Activated B cell treated with CpG ODN at 0.5 μM for 24 hours (primary cell): ENCODE results near the gene ADGRG1. TPM values are rescaled to one million over a fixed set of nuclear protein-coding genes. Genes with fewer than 3 reads are reported as not detected.
A peak's percentile ranks its signal among the peaks of the same experiment; 100 is the strongest.

Experiments used
- ATAC-seq: fragments of 200-7000 bp; cut with Tn5 transposase; one replicate; pipeline ENCODE4 v1.10.0; 2021; ENCODE audit warnings: low read depth, mild to moderate bottlenecking, moderate library complexity
- CTCF ChIA-PET: fragments of 350-600 bp; sonication (Branson Sonifier 250); formaldehyde crosslinking; loops from one replicate; lab custom pipeline; 2021; ENCODE audit warnings: antibody characterized with exemption; lab: Charles Lee
- POLR2A ChIA-PET: fragments of 350-600 bp; sonication (Branson Sonifier 250); formaldehyde crosslinking; loops from one replicate; lab custom pipeline; 2021; ENCODE audit warnings: antibody characterized with exemption; lab: Charles Lee
- DNase-seq: peaks from one replicate; pipeline ENCODE4 v3.0.0; 2022
- H3K27ac Mint-ChIP-seq: one replicate; pipeline ENCODE4 v1.8.0; 2020; ENCODE audit warnings: mixed read lengths
- H3K27me3 Mint-ChIP-seq: one replicate; pipeline ENCODE4 v1.8.0; 2021; ENCODE audit warnings: mixed read lengths
- H3K36me3 Mint-ChIP-seq: one replicate; pipeline ENCODE4 v1.8.0; 2021; ENCODE audit warnings: low read depth, mixed read lengths
- H3K4me1 Mint-ChIP-seq: one replicate; pipeline ENCODE4 v1.8.0; 2021; ENCODE audit warnings: mixed read lengths
- H3K4me3 Mint-ChIP-seq: one replicate; pipeline ENCODE4 v1.8.0; 2020; ENCODE audit warnings: mild to moderate bottlenecking, mixed read lengths
- H3K9me3 Mint-ChIP-seq: one replicate; pipeline ENCODE4 v1.8.0; 2020; ENCODE audit warnings: mixed read lengths
- CTCF ChIP-seq: fragments of 200-600 bp; IDR thresholded peaks from one replicate; pipeline ENCODE4 v1.8.0; 2022; ENCODE audit warnings: antibody characterized with exemption, mild to moderate bottlenecking
- intact Hi-C: fragments of 100-400 bp; cut with micrococcal nuclease; formaldehyde crosslinking; loops from one replicate; pipeline ENCODE4 v1.15.1; 2024
- total RNA-seq: library from RNA; stranded (reverse); gene quantifications from 2 replicates; pipeline ENCODE4 v1.2.3, GENCODE V29; 2022

Gene ADGRG1
- total RNA-seq, 1 donor from 2014 or later: 0.13 TPM

DNA sequence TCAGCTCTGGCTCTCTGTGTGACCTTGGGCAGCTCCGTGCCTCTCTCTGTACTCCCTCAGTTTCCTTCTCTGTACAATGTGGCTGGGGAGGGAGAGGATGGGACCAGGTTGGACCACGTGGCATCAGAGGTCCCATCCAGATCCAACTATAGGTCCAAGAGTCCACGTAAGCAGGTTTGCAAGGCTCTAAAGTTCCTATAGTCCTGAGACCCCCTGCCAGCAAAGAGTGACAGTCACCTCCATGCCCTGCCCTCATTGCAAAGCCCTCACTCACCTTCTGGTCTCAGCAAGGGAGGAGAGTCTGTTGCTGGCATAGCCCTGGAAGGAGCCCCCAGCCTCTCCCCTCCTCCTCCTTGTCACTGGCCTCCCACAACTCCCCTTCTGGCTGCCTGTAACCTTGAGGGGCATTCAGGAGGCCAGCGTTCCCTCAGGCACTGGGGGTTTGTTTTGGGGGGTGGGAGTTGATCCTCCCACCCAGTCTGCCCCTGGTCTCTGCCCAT is 60.1 kb downstream of the ADGRG1 start:
- DNase-seq (no peak), ATAC-seq (no peak)
- intact Hi-C loops: no loop called here
- no peak overlapping the region for H3K4me3 Mint-ChIP-seq
- no peaks in the 10 kb centered on the region for H3K36me3 Mint-ChIP-seq
- no peak for TF ChIP-seq CTCF
- H3K27ac Mint-ChIP-seq: peak overlapping the region; percentile 20
- ChIA-PET CTCF (no interaction called here), POLR2A (no interaction called here)
- peaks cover 22% of the 10 kb centered on the region for H3K4me1 Mint-ChIP-seq
- no peaks in the 10 kb centered on the region for H3K27me3 Mint-ChIP-seq
- H3K9me3 Mint-ChIP-seq: no peaks in the 10 kb centered on the region

GRCh38 chr16:57688987-57689761 is 60.7 kb downstream of the ADGRG1 start:
- Mint-ChIP-seq H3K27ac (peak overlapping the region; percentile 82), H3K27me3 (no peaks in the 10 kb centered on the region), H3K36me3 (no peaks in the 10 kb centered on the region), H3K4me3 (peak overlapping the region; percentile 47), H3K9me3 (no peaks in the 10 kb centered on the region), H3K4me1 (peaks cover 22% of the 10 kb centered on the region)
- TF ChIP-seq CTCF: no peak
- intact Hi-C loops: no loop called here
- no peak for DNase-seq
- ChIA-PET POLR2A (interaction anchor here (1.8 kb wide), 1 partner anchor 46 kb away, joined by 12 read pairs; the partner anchor contains the start of gene KATNB1), CTCF (no interaction called here)
- ATAC-seq: no peak

DNA sequence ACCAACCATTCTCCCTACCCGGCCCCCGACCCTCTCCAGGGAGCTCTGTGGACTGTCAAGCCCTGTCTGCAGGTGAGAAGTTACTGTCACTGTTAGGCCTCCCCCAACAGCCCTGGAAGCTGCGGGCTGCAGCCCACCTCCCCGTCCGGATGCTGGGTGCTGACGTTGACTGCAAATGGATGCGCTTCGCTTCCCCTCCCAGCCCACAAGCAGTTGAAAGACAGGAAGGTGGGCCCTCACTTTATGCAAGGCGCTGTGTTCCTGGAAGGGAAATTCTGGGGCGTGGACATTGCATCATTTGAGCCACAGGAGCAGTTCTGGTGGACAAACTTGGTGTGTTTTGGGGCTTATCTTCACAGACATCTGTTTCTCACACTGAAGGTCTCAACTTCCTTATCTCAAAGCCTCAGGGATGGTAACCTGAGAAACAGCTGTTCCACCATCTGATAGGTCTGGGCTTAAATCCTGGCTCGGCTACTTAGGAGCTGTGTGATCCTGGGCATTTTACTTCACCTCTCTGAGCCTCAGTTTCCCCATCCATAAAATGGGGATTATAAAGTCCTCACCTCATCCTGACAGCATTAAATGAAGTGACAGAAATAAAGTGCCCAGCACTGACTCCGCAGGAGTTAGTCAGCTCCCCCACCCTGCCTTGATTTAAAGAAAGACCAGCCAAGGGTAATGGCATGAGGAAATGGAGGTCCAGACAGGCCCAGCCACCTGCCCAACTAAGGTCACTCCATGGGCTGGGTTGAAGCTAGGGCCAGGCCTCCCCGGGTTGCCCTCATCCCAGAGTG is 61.5 kb downstream of the ADGRG1 start:
- H3K27me3 Mint-ChIP-seq: no peaks in the 10 kb centered on the region
- H3K36me3 Mint-ChIP-seq: no peaks in the 10 kb centered on the region
- POLR2A ChIA-PET: interaction anchor here (0.6 to 1.8 kb wide), 4 partner anchors 20 to 937 kb away, joined by 4 to 14 read pairs (median 9); partner anchors contain the start of gene KATNB1
- no peaks in the 10 kb centered on the region for H3K9me3 Mint-ChIP-seq
- CTCF ChIA-PET: no interaction called here
- DNase-seq (peak; percentile 45), ATAC-seq (peak; percentile 74)
- intact Hi-C loops: loop anchor here (1.0 kb wide), 1 partner anchor 45 kb away; the partner anchor contains the start of gene KATNB1
- H3K27ac Mint-ChIP-seq: peak overlapping the region; percentile 82
- peak overlapping the region; percentile 36 for H3K4me3 Mint-ChIP-seq
- H3K4me1 Mint-ChIP-seq: peaks cover 28% of the 10 kb centered on the region
- TF ChIP-seq CTCF: no peak

DNA sequence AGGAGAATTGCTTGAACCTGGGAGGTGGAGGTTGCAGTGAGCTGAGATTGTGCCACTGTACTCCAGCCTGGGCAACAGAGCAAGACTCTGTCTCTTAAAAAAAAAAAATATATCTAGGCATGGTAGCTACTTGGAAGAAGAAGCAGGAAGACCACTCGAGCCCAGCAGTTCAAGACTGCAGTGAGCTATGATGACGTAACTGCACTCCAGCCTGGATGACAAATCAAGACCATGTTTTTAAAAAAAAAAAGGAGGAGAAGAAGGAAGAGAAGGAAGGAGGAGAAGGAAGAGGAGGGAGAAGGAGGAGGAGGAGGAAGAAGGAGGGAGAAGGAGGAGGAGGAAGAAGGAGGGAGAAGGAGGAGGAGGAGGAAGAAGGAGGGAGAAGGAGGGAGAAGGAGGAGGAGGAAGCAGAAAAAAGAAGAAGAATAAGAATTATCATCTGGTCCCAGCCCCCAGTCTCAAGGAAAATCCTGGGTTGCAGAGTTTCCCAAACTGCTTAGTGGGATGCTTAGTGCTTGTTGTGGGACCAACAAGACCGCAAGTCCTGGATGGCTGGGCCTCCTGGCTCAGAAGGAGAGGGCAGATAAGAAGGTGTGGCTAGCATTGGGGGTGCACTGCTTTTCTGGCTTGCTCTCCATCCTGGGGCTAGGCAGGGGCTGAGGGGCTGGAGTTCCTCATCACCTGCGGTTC is 62.5 kb downstream of the ADGRG1 start:
- TF ChIP-seq CTCF: no peak
- H3K9me3 Mint-ChIP-seq: no peaks in the 10 kb centered on the region
- peaks cover 33% of the 10 kb centered on the region for H3K4me1 Mint-ChIP-seq
- no peaks in the 10 kb centered on the region for H3K36me3 Mint-ChIP-seq
- CTCF ChIA-PET: no interaction called here
- POLR2A ChIA-PET: interaction anchor here (0.7 to 1.8 kb wide), 3 partner anchors 21 to 873 kb away, joined by 5 to 14 read pairs (median 12); partner anchors contain the start of gene KATNB1
- intact Hi-C loops: loop anchor here (1.0 kb wide), 1 partner anchor 44 kb away; the partner anchor contains the start of gene KATNB1
- ATAC-seq (no peak), DNase-seq (no peak)
- H3K4me3 Mint-ChIP-seq: no peak overlapping the region
- no peaks in the 10 kb centered on the region for H3K27me3 Mint-ChIP-seq
- H3K27ac Mint-ChIP-seq: peak overlapping the region; percentile 82
